ENCODE data around the gene IL37.
"Not testable (repeated sequence)": the region's sequence is repeated elsewhere in the genome, so short reads cannot be mapped to it uniquely, and the experiment has no call there.

Gene IL37

GRCh38 chr2:112923967-112924338 is 13.0 kb downstream of the IL37 start:
- no peak for DNase-seq

GRCh38 chr2:112924360-112924759 is 13.4 kb downstream of the IL37 start:
- no peak for DNase-seq

DNA sequence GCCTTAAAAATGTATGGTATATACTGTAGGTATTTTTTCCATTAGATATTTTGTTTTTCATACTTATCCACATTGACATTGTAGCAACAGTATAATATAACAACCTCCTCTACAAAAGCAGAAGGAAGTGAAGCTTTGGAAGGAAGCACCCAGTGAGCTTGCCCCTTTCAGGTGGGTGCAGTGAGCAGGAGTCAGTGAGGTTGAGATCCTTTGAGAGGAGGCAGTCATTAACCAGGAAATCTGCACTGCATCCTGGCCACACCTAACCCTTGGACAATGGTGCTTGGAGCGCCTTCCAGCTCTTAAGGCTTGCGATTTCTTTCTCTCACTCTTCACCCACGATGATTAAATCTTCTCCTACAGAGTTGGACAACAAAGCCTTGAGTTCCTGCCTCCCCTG is 13.9 kb downstream of the IL37 start:
- no peak for DNase-seq

DNA sequence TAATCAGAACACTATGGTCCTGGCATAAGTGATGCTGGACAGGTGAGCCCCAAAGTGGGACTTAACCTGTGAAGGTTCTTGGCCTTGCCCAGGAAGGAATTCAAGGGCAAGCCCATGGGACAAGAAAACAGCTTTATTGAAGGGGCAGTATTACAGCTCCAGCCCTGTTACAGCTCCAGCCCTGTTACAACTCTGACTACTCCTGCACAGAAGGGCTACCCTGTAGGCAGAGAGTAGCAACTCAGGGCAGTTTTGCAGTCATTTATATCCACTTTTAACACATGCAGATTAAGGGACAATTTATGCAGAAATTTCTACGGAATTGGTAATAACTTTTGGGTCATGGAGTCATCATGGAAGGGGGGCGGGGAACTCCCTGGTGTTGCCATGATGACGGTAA is 15.7 kb downstream of the IL37 start:
- DNase-seq, result no peak

- no peak for DNase-seq
Measured at GRCh38 chr2:112927745-112928144, 16.8 kb downstream of the IL37 start.

- no peak for DNase-seq
Measured at GRCh38 chr2:112933261-112933660, 22.3 kb downstream of the IL37 start.

DNA sequence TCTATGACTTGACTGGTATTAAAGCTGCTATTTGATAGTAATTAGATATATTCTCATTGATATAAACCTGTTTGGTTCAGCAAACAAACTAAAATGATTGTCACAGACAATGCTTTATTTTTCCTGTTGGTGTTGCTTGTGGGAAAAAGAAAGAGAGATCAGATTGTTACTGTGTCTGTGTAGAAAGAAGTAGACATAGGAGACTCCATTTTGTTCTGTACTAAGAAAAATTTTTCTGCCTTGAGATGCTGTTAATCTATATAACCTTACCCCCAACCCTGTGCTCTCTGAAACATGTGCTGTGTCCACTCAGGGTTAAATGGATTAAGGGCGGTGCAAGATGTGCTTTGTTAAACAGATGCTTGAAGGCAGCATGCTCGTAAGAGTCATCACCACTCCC is 23.2 kb downstream of the IL37 start:
- not testable (repeated sequence) for DNase-seq

- no peak for DNase-seq
Measured at GRCh38 chr2:112936927-112937232, 25.9 kb downstream of the IL37 start.

GRCh38 chr2:112938904-112939303 is 27.9 kb downstream of the IL37 start:
- no peak for DNase-seq

DNA sequence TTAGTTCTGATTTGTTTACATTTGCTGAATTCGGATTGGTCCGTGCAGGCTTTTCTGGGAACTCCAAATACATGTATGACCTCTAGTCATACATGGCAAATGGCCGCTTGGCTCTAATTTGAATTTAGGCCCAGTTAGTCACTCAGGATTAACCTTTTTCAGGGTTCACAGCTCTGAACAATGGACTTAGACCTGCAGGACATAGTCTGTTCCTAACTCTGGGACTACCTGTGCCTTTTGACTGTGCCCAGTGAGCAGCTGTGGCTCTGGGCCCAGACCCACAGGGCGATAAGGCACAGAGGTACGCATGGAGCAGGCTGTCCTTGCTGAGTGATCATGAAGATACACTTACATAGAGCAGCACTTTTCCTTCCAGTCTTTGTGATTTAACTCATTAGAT is 28.5 kb downstream of the IL37 start:
- no peak for DNase-seq

GRCh38 chr2:112940859-112941625 is 30.1 kb downstream of the IL37 start:
- DNase-seq, result no peak

- peak; percentile 67 for DNase-seq
Measured at GRCh38 chr2:112941753-112942653, 31.0 kb downstream of the IL37 start.

- no peak for DNase-seq
Measured at GRCh38 chr2:112942654-112943002, 31.7 kb downstream of the IL37 start.

GRCh38 chr2:112944971-112945370 is 34.0 kb downstream of the IL37 start:
- no peak for DNase-seq

DNA sequence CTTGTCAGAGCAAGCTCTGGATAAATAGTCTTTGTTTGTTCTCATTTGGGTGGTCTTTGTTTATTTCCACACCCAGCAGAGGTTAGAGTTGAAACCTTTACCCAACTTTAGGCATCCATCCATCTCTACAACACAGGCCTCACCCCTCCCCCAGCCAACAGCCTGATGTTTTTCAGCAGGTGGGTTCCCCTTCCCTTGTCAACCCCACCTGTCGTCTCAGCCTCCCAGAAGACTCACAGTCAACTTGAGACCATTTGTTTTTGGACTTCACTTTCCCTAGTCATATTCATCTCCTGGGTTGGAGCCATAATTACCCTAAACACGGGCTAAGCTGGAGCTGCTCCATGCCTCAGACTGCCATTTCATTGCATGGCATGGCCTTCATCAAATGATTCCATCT is 35.1 kb downstream of the IL37 start:
- DNase-seq, result no peak

- no peak for DNase-seq
Measured at GRCh38 chr2:112947374-112947773, 36.4 kb downstream of the IL37 start.

DNA sequence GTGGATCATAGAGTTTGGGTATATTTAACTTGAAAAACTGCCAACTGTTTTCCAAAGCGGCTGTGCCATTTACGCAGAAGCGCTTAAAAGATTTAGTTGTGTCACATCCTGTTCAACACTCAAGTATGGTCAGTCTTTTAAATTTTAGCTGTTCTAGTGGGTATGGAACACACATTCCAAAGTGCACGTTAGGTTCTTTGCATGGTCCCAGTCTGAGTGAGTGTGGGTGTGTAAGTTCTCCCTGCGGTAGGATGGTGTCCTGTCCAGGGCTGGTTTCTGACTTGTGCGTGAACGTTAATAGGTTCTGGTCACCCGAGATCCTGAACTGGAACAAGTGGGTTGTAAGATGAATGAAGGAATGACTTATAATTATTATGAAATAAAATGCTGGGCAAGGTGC is 38.5 kb downstream of the IL37 start:
- no peak for DNase-seq

DNA sequence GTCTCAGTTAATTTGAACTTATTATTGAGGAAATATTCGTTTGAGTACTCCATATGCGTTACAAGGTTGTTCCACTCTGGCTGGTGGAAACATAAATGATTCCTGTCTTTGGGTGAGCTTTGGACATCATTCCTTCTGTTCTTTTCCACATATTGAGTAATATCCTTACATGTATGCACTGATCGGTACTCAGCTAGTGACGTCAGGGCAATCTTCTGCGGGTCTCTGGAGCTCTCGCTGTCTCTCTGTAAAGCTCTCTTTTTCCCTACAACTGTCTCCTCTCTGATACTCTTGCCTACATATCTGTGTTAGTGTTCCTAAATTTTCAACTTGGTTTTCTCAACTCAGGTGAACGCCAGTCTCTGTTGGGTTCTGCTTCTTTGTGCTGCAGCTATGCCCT is 43.4 kb downstream of the IL37 start:
- DNase-seq, result no peak

DNA sequence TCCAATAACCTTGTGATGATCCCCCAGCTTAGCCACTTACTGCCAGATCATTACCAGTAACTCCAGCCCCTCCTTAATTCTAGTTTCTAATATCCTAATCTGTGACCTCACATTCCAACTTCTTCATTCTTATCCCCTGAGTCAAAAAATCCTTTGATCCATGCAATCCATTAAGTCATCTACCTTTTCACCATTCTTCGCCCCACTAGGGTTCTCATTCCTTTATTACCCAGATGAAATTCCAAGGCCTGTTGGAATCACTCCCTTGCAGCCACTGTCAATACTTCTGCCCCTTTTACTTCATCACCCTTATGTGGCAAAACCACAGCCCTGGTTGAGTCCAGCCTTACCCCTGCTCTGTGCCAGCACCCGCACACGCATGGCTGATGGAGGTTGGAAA is 46.5 kb downstream of the IL37 start:
- DNase-seq, result no peak

- DNase-seq, result peak; percentile 57
Measured at GRCh38 chr2:112958428-112959108, 47.6 kb downstream of the IL37 start.

GRCh38 chr2:112959109-112959812 is 48.3 kb downstream of the IL37 start:
- no peak for DNase-seq

GRCh38 chr2:112960230-112960825 is 49.4 kb downstream of the IL37 start:
- DNase-seq, result no peak
